Liver (tissue), 9 donors: ENCODE data around the gene MRGPRF. TPM values are rescaled to one million over a fixed set of nuclear protein-coding genes. Genes with fewer than 3 reads are reported as not detected.

Experiments used
- DNase-seq: peaks from one replicate; pipeline ENCODE4 v3.0.0-alpha.2; 2017; ENCODE audit warnings: low spot score
- H3K27ac ChIP-seq, 2 donors: one replicate each; pipeline ENCODE4 v1.7.0; 2013; ENCODE audit warnings: inconsistent platforms in 2 of 2, low read length in 2 of 2, control low read depth in 1 of 2, low read depth in 1 of 2, mild to moderate bottlenecking in 1 of 2
- H3K27me3 ChIP-seq, 4 donors: one replicate each; pipeline versions ENCODE4 v1.6.1 to v1.7.0; 2013; ENCODE audit warnings: low read length in 3 of 4, inconsistent platforms in 1 of 4, mild to moderate bottlenecking in 1 of 4, moderate library complexity in 1 of 4; ENCODE audit not compliant: control insufficient read depth in 4 of 4, insufficient read depth in 4 of 4
- H3K36me3 ChIP-seq, 4 donors: one replicate each; pipeline versions ENCODE4 v1.6.1 to v1.7.0; 2013; ENCODE audit warnings: low read length in 3 of 4, mild to moderate bottlenecking in 3 of 4, low read depth in 1 of 4, moderate library complexity in 1 of 4; ENCODE audit not compliant: control insufficient read depth in 4 of 4, insufficient read depth in 3 of 4
- H3K4me1 ChIP-seq, 4 donors: one replicate each; pipeline versions ENCODE4 v1.6.1 to v1.7.0; 2013; ENCODE audit warnings: low read length in 3 of 4, mild to moderate bottlenecking in 3 of 4, moderate library complexity in 1 of 4; ENCODE audit not compliant: control insufficient read depth in 4 of 4, insufficient read depth in 4 of 4
- H3K4me3 ChIP-seq, 3 donors: one replicate each; pipeline versions ENCODE4 v1.6.1 to v1.7.0; 2013; ENCODE audit warnings: low read length in 3 of 3, control low read depth in 1 of 3, low read depth in 1 of 3, mild to moderate bottlenecking in 1 of 3
- H3K9ac ChIP-seq, 2 donors: one replicate each; pipeline ENCODE4 v1.7.0; 2013; ENCODE audit warnings: low read length in 2 of 2, mild to moderate bottlenecking in 2 of 2, moderate library complexity in 2 of 2, control low read depth in 1 of 2, low read depth in 1 of 2
- H3K9me3 ChIP-seq, 4 donors: one replicate each; pipeline versions ENCODE4 v1.6.1 to v1.7.0; 2013; ENCODE audit warnings: low read length in 3 of 4; ENCODE audit not compliant: control insufficient read depth in 4 of 4
- EGR1 ChIP-seq, 2 donors: IDR thresholded peaks; 2 replicates each; pipeline ENCODE4 v1.6.1; 2016 to 2018; ENCODE audit warnings: antibody characterized with exemption in 2 of 2, low read depth in 2 of 2
- FOXA1 ChIP-seq: IDR thresholded peaks from 2 replicates; pipeline ENCODE4 v1.6.1; 2016; ENCODE audit warnings: antibody characterized with exemption
- FOXA2 ChIP-seq: IDR thresholded peaks from 2 replicates; pipeline ENCODE4 v1.6.1; 2016; ENCODE audit warnings: antibody characterized with exemption
- GABPA ChIP-seq, 2 donors: IDR thresholded peaks in 1 of 2; conservative IDR thresholded peaks in 1 of 2; 2 replicates each; pipeline ENCODE4 v1.6.1; 2016; ENCODE audit warnings: antibody characterized with exemption in 2 of 2, mild to moderate bottlenecking in 1 of 2, moderate library complexity in 1 of 2
- HNF4A ChIP-seq, 2 donors: conservative IDR thresholded peaks; 2 replicates each; pipeline ENCODE4 v1.6.1; 2016; ENCODE audit warnings: antibody characterized with exemption in 2 of 2, mild to moderate bottlenecking in 2 of 2
- HNF4G ChIP-seq: IDR thresholded peaks from 2 replicates; pipeline ENCODE4 v1.6.1; 2016; ENCODE audit warnings: antibody characterized with exemption
- JUND ChIP-seq, 2 donors: IDR thresholded peaks; 2 replicates each; pipeline ENCODE4 v1.6.1; 2016; ENCODE audit warnings: antibody characterized with exemption in 2 of 2
- NR2F2 ChIP-seq: IDR thresholded peaks from 2 replicates; pipeline ENCODE4 v1.6.1; 2016; ENCODE audit warnings: antibody characterized with exemption
- RAD21 ChIP-seq, 2 donors: IDR thresholded peaks; 2 replicates each; pipeline ENCODE4 v1.6.1; 2016; ENCODE audit warnings: antibody characterized with exemption in 2 of 2, mild to moderate bottlenecking in 2 of 2
- RXRA ChIP-seq, 2 donors: IDR thresholded peaks; 2 replicates each; pipeline ENCODE4 v1.6.1; 2017 to 2018; ENCODE audit warnings: antibody characterized with exemption in 2 of 2, mild to moderate bottlenecking in 1 of 2
- SP1 ChIP-seq: IDR thresholded peaks from 2 replicates; pipeline ENCODE4 v1.6.1; 2018; ENCODE audit warnings: antibody characterized with exemption, mild to moderate bottlenecking
- TAF1 ChIP-seq: conservative IDR thresholded peaks from 2 replicates; pipeline ENCODE4 v1.6.1; 2016; ENCODE audit warnings: antibody characterized with exemption, mild to moderate bottlenecking
- YY1 ChIP-seq: IDR thresholded peaks from 2 replicates; pipeline ENCODE4 v1.6.1; 2016; ENCODE audit warnings: antibody characterized with exemption, mild to moderate bottlenecking
- WGBS: extraction: QIAGEN DNeasy Blood & Tissue Kit; methylation state at CpG from one replicate; pipeline ENCODE4 v1.1.7; 2013; 5-methylcytosine and 5-hydroxymethylcytosine counted together
- polyA plus RNA-seq, 2 donors: library from polyadenylated mRNA; stranded (reverse) in 1 of 2; unstranded in 1 of 2; fragments of 200-250 nt in 1 of 2; fragments of >200 nt in 1 of 2; fragmentation: Nextera tagmentation in 1 of 2; extraction: Ambion mirVana in 1 of 2; gene quantifications; one replicate each; pipeline versions ENCODE4 v1.2.1 to v1.2.3, GENCODE V29; 2013 to 2015
- total RNA-seq, 2 donors: library from RNA; depleted of rRNA; stranded (reverse); fragments of >200 nt; gene quantifications; one replicate each; pipeline ENCODE4 v1.2.3, GENCODE V29; 2014
- TF ChIP-seq, protein P1 (sequence below): IDR thresholded peaks from 2 replicates; pipeline ENCODE4 v1.6.1; 2016; ENCODE audit warnings: antibody characterized with exemption
- TF ChIP-seq, protein P2 (sequence below): fragments of 150-350 bp; IDR thresholded peaks from 2 replicates; pipeline ENCODE4 v1.5.1; 2017; ENCODE audit warnings: improper control_type of control experiment, low read depth, low read length; ENCODE audit not compliant: missing input control
- TF ChIP-seq, protein P3 (sequence below): IDR thresholded peaks from 2 replicates; pipeline ENCODE4 v1.6.1; 2016; ENCODE audit warnings: antibody characterized with exemption, mild to moderate bottlenecking
- TF ChIP-seq, protein P4 (sequence below): IDR thresholded peaks from 2 replicates; pipeline ENCODE4 v1.6.1; 2016; ENCODE audit warnings: antibody characterized with exemption
- TF ChIP-seq, protein P5 (sequence below): IDR thresholded peaks from 2 replicates; pipeline ENCODE4 v1.6.1; 2016; ENCODE audit warnings: antibody characterized with exemption
- donor health status: healthy.
- donor health status: healthy.
- donor health status: healthy.
- donor health status: healthy.
- donor health status: healthy.

MRGPRF gene
- total and polyA plus RNA-seq, 4 donors, result 1.1 to 4.8 (median 2.5) TPM

DNA sequence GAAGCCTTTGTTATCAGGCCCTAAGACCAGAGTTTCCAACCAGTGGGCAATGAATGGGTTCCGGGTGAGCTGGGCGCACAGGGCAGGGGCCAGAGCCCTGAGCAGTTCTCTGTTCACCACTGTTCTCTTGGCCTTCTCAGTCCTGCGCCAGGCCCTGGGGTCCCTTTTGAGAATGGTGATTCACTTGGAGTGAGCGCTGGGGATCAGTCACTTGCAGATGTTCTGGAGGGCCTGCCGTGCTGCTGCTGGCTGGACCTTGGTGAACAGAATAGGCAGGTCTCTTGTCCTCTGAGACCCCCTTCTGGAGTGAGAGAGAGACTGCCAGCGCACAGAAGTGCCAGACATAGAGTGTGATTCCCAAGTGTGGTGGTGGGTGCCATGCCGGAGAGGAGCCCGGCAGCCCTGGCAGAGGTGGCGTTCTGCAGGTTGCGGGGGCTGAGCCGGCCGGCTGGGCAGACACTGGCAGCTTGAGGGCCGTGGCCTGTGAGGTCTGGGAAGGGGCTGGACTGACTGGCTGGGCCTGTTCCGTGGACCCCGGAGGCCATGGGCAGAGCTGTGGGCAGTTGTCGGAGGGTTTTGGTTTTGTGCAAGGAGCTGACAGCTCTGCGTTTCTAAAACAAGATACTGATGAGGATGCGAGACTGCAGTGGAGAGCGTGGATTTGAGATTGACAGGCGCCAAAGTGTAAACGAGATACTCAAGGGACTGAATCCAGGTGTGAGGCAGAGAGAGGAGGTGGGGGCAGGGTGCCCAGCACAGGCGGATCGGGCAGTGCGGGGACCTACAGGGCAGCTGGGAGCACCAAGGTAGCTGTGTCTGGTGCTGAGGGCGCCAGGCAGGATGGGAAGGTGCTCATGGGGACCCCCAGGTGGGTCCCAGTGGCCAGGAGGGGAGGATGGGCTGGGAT is 48.0 kb upstream of the MRGPRF start:
- no peak overlapping the region for H3K9ac ChIP-seq
- H3K4me3 ChIP-seq, result no peak overlapping the region
- no peaks in the 10 kb centered on the region for H3K27me3 ChIP-seq
- H3K9me3 ChIP-seq, result no peaks in the 10 kb centered on the region
- no peak for DNase-seq
- WGBS, result 94% methylated on average over 25 of the region's 25 CpGs
- no peaks in the 10 kb centered on the region for H3K4me1 ChIP-seq
- TF ChIP-seq SP1 (no peak), RXRA (IDR thresholded peaks at IDR 0.05) (no peak), HNF4G (no peak)
- no peak overlapping the region for H3K27ac ChIP-seq
- peaks cover 5 to 57% (median 8%) of the 10 kb centered on the region in 4 donors for H3K36me3 ChIP-seq

DNA sequence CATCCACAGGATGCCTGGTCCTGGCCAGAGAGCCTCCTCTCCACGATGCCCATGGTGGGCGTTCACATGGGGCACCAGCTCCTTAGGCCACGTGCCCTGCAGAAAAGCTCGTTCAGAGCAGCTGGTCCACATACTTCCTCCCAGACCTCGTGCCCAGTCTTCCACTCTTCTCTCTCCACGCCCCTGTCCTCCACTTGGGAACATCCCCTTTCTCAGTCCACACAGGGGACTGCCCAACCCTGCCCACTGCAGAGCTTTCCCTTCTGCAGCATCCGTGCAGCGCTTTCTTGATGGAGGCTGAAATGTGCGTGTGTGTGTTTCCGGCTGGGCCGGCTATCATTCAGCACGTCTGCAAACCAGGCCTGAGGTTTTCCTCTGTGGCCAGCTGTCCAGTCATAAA is 46.9 kb upstream of the MRGPRF start:
- Histone ChIP-seq H3K27ac (no peak overlapping the region), H3K27me3 (no peaks in the 10 kb centered on the region), H3K36me3 (peaks cover 5 to 52% (median 8%) of the 10 kb centered on the region in 4 donors), H3K4me1 (peaks cover 3 to 11% (median 8%) of the 10 kb centered on the region in 4 donors), H3K9ac (no peak overlapping the region), H3K9me3 (no peaks in the 10 kb centered on the region), H3K4me3 (no peak overlapping the region)
- 92% methylated on average over 12 of the region's 12 CpGs for WGBS
- DNase-seq, result no peak
- TF ChIP-seq GABPA (IDR thresholded peaks at IDR 0.05 in 1 of 2, conservative IDR thresholded peaks at IDR 0.05 in 1 of 2) (no peak), NR2F2 (no peak), RXRA (IDR thresholded peaks at IDR 0.05) (no peak), FOXA1 (no peak)
- TF ChIP-seq, protein P1, sequence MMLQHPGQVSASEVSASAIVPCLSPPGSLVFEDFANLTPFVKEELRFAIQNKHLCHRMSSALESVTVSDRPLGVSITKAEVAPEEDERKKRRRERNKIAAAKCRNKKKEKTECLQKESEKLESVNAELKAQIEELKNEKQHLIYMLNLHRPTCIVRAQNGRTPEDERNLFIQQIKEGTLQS, result no peak

DNA sequence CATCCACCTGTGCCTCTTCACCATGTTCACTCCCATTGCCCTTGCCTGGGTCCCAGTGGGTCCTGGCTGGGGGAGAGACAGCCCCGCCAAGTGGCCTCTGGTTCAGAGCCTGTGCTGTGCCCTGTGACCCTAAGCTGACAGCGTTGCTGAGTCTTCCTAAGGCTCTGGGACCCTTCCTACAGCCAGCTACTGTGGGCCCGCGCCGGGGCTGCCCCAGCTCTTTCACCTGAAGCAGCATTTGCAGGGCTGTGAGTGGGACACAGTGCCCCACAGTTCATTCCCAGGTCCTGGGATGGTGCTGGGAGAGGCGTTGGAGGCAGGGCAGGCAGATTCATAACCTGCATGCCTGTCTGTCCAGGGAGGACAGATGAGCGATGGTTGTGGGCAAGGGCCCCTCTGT is 46.4 kb upstream of the MRGPRF start:
- WGBS, result 94% methylated on average over 7 of the region's 7 CpGs
- DNase-seq, result no peak
- Histone ChIP-seq H3K4me3 (no peak overlapping the region), H3K36me3 (peaks cover 5 to 50% (median 8%) of the 10 kb centered on the region in 4 donors), H3K9me3 (no peaks in the 10 kb centered on the region), H3K9ac (no peak overlapping the region), H3K4me1 (peaks cover 3 to 16% (median 13%) of the 10 kb centered on the region in 4 donors), H3K27me3 (no peaks in the 10 kb centered on the region), H3K27ac (no peak overlapping the region)
- TF ChIP-seq HNF4A (conservative IDR thresholded peaks at IDR 0.05), result no peak
- no peak for TF ChIP-seq HNF4G
- TF ChIP-seq RAD21 (IDR thresholded peaks at IDR 0.05), result no peak
- no peak for TF ChIP-seq EGR1 (IDR thresholded peaks at IDR 0.05; ENCODE audit: low read depth in 2 of 2)
- TF ChIP-seq, protein P1, result no peak
- no peak for TF ChIP-seq RXRA (IDR thresholded peaks at IDR 0.05)
- TF ChIP-seq FOXA1, result no peak
- TF ChIP-seq NR2F2, result no peak
- no peak for TF ChIP-seq GABPA (IDR thresholded peaks at IDR 0.05 in 1 of 2, conservative IDR thresholded peaks at IDR 0.05 in 1 of 2)
- TF ChIP-seq, protein P2, sequence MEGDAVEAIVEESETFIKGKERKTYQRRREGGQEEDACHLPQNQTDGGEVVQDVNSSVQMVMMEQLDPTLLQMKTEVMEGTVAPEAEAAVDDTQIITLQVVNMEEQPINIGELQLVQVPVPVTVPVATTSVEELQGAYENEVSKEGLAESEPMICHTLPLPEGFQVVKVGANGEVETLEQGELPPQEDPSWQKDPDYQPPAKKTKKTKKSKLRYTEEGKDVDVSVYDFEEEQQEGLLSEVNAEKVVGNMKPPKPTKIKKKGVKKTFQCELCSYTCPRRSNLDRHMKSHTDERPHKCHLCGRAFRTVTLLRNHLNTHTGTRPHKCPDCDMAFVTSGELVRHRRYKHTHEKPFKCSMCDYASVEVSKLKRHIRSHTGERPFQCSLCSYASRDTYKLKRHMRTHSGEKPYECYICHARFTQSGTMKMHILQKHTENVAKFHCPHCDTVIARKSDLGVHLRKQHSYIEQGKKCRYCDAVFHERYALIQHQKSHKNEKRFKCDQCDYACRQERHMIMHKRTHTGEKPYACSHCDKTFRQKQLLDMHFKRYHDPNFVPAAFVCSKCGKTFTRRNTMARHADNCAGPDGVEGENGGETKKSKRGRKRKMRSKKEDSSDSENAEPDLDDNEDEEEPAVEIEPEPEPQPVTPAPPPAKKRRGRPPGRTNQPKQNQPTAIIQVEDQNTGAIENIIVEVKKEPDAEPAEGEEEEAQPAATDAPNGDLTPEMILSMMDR, result no peak
- no peak for TF ChIP-seq FOXA2
- TF ChIP-seq, protein P3, sequence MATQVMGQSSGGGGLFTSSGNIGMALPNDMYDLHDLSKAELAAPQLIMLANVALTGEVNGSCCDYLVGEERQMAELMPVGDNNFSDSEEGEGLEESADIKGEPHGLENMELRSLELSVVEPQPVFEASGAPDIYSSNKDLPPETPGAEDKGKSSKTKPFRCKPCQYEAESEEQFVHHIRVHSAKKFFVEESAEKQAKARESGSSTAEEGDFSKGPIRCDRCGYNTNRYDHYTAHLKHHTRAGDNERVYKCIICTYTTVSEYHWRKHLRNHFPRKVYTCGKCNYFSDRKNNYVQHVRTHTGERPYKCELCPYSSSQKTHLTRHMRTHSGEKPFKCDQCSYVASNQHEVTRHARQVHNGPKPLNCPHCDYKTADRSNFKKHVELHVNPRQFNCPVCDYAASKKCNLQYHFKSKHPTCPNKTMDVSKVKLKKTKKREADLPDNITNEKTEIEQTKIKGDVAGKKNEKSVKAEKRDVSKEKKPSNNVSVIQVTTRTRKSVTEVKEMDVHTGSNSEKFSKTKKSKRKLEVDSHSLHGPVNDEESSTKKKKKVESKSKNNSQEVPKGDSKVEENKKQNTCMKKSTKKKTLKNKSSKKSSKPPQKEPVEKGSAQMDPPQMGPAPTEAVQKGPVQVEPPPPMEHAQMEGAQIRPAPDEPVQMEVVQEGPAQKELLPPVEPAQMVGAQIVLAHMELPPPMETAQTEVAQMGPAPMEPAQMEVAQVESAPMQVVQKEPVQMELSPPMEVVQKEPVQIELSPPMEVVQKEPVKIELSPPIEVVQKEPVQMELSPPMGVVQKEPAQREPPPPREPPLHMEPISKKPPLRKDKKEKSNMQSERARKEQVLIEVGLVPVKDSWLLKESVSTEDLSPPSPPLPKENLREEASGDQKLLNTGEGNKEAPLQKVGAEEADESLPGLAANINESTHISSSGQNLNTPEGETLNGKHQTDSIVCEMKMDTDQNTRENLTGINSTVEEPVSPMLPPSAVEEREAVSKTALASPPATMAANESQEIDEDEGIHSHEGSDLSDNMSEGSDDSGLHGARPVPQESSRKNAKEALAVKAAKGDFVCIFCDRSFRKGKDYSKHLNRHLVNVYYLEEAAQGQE, result no peak
- TF ChIP-seq, protein P4, sequence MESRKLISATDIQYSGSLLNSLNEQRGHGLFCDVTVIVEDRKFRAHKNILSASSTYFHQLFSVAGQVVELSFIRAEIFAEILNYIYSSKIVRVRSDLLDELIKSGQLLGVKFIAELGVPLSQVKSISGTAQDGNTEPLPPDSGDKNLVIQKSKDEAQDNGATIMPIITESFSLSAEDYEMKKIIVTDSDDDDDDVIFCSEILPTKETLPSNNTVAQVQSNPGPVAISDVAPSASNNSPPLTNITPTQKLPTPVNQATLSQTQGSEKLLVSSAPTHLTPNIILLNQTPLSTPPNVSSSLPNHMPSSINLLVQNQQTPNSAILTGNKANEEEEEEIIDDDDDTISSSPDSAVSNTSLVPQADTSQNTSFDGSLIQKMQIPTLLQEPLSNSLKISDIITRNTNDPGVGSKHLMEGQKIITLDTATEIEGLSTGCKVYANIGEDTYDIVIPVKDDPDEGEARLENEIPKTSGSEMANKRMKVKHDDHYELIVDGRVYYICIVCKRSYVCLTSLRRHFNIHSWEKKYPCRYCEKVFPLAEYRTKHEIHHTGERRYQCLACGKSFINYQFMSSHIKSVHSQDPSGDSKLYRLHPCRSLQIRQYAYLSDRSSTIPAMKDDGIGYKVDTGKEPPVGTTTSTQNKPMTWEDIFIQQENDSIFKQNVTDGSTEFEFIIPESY, result no peak
- TF ChIP-seq TAF1, result no peak
- TF ChIP-seq YY1, result no peak
- no peak for TF ChIP-seq JUND (IDR thresholded peaks at IDR 0.05)
- TF ChIP-seq, protein P5, sequence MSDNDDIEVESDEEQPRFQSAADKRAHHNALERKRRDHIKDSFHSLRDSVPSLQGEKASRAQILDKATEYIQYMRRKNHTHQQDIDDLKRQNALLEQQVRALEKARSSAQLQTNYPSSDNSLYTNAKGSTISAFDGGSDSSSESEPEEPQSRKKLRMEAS, result no peak
